Activated T-cell treated with anti-CD3 and anti-CD28 coated beads, Interleukin-2, amount 50 U/mL, for 48 hours (primary cell): Measurements from ENCODE around the gene RDH8.
"Not testable (repeated sequence)": the region's sequence is repeated elsewhere in the genome, so short reads cannot be mapped to it uniquely, and the experiment has no call there.

ENCODE experiments used
- DNase-seq, 2 experiments: peaks; one replicate each; pipeline ENCODE4 v3.0.0-alpha.2; 2020

The RDH8 gene

DNA sequence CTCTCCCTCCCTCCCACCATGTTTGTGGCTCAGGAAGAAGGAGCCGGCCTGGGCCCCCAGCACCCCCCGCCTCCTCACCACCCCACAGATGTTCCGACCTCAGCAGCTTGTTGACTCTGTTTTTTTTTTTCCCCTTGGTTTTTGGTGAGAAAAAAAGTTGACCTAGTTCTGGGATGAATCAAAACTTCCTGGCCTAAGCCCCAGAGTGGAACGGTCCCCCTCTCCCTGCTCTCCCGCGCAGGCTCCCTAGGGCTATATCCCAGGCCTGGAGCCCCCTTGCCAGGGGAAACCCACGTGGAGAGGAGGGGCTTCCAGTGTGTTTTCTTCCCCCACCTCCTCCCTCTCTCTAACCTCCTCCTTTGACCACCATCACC is 7.0 kb upstream of the RDH8 start:
- DNase-seq = peak in 1 of 2 experiments; percentile 38

DNA sequence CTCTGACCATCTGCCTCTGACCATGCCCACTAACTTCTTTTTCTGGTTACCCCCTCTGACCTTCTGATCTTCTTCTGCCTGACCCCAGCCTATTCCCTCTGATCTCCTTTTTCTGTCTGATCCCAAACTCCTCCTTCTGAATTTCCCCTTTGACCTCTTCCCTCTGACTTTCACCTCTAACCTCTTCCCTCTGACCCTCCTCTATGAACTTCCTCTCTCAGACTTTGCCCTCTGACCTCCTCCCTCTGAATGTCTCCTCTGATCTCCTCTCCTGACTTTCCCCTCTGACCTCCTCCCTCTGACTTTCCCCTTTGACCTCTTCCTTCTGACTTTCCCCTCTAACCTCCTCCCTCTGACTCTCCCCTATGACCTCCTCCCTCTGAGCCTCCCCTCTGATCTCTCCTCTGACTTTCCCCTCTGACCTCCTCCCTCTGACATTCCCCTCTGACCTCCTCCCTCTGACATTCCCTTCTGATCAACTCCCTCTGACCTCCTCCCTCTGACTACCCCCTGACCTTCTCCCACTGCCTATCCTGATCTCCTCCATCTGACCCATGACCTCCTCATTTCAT is 6.4 kb upstream of the RDH8 start:
- DNase-seq = no peak

DNA sequence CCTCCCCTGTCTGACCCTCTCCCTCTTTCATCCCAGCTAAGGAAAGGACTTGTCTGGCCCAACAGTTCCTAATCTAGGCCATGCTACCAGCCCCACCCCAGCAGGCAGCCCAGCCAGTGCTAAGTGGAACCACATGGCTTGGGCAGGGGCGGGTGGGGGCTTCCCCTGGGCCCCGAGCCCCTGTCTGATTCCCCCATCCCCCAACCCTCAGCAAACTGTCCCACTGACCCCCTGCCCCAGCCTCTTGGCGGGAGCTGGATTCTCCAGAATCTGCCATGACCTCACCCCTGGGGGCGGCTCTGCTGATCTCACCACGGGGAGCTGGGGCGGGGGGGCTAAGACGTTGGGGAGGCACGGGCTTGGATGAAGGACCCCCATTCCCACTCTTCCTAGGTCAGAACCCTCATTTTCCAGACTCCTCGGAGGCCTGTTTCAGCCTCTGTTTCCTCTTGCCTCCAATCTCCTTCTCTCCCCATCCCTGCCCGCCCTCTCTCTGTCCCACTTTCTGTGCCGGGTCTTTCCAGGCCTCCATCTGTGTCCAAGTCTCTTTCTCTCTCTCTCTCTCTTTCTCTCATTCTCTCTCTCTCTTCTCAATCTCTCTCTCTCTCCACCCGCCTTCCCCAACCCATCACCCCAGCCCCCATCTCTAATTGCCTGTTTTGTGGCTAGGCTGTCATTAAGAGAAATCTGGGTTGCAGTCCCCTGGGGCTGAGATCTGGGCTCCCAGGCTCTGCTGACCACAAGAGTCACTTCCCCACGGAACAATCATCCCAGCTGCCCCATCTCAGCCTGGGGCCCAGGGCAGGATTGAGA is 5.7 kb upstream of the RDH8 start:
- no peak for DNase-seq

DNA sequence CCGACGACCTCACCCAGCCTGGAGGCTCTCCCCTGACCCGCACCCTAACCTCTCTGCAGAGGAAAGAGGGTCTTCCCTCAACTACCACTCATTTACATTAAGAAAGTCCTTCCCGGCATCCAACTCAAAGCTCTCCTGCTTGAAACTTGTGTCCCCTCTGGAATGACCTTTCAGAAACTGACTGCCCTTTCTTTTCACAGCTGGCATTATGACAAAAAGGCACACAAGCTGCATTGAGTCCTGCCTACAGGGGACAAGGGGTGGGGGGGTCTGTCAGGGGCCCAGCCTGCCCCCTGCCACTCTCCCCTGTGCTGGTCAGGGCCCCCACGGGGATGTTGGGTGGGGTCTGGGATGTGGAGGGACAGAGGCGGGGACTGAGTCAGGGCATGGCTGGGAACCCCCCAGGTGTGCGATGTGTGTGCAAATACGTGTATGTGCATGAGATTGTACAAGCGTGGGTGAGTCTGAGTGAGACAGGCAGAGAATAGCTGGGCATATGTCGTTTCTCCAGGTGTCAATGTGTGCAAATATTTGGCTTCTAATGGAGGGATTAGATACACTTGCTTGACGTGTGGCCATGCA is 5.0 kb upstream of the RDH8 start:
- no peak for DNase-seq

DNA sequence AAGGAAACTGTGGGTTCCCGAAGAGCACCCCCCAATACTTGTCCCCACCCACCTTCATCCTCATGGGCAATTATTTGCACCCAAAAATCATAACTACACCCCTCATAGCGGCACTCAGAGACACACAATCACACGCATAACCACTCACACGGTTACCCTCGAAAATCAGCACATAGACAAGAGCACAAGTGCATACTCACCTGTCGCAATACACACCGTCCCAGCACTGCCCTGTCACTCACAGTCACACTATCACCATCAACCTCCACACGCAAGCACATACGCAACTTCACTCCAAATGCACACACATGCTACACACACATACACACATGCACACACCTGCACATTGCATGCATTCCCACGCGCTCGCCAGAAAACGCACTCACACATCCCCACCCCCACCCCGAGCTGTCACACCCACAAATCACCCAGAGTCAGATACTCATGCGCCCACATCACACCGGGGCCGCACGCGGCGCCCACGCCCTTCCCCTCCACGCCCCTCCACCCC is 3.5 kb upstream of the RDH8 start:
- no peak for DNase-seq

DNA sequence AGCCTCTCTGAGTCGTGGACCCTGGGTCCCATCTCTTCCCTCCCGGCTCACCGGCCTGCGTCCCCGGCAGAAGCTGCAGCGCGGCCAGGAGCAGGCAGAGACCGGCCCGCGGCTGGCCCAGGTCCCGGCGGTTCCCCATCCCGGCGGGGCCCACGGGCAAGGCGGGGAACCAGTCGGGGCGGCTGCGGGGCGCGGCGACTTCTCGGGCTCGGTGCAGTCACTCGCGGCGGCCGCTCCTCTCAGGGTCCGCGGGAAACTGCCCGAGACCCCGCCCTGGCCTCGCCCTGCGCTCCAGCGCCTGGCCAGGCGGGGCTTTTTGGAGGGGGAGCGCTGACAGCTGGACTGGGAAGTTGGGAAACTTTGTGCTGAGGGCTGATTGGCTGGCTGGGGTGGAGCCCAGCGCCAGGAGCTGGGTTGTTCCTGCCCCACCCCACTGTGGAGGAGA is 3.0 kb upstream of the RDH8 start, which contains the start of gene COL5A3:
Gene COL5A3 (minus strand): TSS at position 258 of the 445 bp plus-strand sequence. CDS start 119 bp downstream, at position 139.
- DNase-seq = no peak

- DNase-seq = no peak
Measured at GRCh38 chr19:10010939-10011338, 2.3 kb upstream of the RDH8 start.

DNA sequence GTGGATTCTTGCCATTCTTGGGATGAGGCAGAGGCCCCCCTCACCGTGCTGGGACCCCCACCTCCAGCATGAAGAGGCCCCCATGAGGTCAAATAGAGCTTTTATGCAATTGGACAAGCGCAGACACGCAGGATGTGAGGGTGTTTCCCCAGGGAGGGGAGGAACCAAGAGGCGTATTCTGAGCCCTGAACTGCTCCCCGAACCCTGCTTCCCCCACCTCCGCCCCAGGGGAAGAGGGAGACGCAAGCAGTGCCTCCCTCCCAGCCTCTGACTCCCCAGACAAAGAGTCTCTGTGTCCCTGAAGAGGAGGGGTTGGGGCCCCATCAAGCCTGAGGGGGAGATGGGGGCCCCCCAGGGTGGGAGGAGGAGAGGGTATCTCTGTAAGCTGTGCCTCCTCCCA is 1.3 kb upstream of the RDH8 start:
- DNase-seq = no peak

DNA sequence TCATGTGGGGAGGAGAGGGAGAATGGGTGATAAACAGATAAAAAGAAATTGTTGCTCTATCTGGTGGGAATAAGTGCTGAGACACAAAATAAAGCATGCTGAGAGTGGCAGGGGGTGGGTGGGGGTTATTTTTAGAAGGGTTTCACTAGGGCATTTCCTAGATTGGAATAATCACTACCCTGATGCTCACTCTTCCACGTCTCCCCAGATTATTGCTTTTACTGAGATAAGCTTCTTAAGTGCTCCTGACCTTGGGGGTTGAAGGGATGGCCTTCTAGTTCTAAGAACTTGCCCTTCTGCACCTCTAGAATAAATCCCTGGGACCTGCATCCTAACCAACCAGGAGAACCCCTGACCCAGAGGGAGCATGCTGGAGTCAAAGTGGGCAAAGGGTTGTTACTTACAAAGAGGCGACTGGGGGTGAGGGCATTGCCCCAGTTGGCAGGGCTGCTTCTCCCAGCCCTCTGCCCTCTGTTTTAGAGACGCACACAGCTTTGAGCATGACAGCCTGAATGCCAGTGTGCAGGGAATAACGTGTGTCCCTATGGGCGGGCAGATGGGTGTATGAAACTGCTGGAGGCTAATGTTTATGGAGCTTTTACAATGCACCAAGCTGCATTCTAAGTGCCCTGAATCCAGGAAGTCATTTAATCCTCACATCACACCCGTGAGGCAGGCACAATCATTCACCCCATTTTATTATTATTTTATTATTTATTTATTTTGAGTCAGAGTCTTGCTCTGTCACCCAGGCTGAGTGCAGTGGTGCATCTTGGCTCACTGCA is 743 bp downstream of the RDH8 start:
- no peak for DNase-seq

- DNase-seq = no peak
Measured at GRCh38 chr19:10018263-10018662, 5.0 kb downstream of the RDH8 start.

DNA sequence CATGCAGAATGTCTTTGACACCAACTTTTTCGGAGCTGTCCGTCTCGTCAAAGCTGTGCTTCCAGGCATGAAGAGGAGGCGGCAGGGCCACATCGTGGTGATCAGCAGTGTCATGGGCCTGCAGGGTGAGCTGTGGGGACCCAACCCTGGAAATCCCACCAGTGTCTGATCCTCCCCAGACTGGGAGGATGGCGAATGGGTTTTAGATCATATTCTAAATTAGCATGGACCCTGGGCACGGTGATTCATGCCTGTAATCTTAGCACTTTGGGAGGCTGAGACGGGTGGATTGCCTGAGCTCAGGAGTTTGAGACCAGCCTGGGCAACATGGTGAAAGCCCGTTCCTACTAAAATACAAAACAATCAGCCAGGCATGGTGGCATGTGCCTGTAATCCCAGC is 5.5 kb downstream of the RDH8 start:
- no peak for DNase-seq

DNA sequence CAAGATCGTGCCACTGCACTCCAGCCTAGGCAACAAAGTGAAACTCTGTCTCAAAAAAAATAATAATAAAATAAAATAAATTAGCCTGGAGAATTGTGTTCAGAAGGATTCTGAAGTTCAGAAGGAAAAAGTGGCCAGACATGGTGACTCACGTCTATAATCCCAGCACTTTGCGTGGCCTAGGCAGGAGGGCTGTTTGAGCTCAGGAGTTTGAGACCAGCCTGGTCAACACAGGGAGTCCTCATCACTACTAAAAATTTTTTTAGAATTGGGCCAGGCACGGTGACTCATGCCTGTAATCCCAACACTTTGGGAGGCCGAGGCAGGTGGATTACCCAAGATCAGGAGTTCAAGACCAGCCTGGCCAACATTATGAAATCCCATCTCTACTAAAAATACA is 6.0 kb downstream of the RDH8 start:
- no peak for DNase-seq

DNA sequence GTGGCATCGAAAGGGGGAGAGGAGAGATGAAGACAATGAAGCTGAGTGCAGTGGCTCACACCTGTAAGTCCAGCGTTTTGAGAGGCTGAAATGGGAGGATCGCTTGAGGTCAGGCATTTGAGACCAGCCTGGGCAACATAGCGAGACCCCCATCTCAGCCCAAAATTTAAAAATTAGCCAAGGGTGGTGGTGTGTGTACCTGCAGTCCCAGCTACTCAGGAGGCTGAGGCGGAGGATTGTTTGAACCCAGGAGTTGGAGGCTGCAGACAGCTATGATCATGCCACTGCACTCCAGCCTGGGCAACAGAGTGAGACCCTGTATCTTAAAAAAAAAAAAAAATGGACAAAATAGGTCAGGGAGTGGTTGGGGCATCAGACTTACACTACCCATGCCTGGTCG is 7.6 kb downstream of the RDH8 start:
- no peak for DNase-seq

GRCh38 chr19:10021446-10021845 is 8.2 kb downstream of the RDH8 start:
- no peak for DNase-seq

DNA sequence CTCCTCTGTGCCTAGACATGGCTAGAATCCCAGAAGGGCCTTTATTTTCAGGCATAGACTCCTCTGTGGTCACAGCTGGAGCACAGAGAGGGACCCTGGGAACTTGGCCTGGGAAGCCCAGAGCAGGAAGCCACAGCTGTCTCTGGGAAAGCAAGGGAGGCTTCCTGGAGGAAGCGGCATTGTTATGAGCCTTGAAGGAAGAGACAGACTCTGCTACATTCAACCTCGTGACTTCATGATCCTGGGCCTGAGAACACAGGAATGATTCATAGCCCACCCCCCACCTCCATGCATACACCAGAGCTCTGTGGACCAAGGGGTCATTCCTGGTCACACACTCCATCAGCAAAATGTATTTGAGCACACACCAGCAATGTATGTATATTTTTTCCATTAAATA is 8.6 kb downstream of the RDH8 start:
- DNase-seq = no peak

GRCh38 chr19:10023096-10023495 is 9.8 kb downstream of the RDH8 start:
- not testable (repeated sequence) for DNase-seq

- no peak for DNase-seq
Measured at GRCh38 chr19:10026744-10027143, 13.5 kb downstream of the RDH8 start.

DNA sequence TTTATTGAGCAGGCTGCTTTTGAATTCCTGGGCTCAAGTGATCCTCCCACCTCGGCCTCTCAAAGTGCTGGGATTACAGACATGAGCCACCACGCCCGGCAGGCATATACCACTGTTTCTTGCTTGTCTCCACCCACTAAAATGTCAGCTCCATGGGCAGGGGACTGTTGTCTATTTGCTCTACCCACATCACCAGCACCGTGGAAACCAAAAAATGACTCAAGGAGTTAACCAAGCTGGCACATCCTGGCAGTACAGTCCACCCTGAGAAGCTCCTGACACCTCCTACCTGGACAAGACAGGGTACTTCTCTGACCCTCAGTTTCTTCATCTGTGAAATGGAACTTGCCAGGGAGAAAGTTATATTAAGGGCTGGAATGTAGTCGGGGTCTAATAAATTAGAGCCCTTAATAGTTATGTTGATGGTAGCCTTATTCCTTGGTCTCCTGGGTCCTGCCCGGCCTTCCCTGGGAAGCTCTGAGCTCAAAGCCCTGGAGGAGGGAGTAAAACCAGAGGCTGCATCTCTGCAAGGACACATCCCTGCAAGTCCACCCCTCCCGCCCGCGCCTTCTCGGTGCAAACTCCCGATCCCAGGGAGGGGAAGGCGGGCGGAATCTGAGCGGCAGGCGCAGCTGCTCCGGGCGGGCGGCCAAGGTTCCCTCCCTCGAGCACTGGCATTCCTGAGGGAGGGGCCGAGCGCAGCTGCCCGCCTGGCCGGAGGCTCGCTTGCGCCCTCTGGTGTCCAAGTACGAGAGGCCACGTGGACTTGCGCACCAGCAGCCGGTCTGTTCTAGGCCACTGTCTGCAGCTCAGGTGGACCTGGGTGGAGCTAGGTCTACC is 14.1 kb downstream of the RDH8 start:
- DNase-seq = peak; percentile 84 to 90

GRCh38 chr19:10033614-10034013 is 20.3 kb downstream of the RDH8 start:
- DNase-seq = no peak

DNA sequence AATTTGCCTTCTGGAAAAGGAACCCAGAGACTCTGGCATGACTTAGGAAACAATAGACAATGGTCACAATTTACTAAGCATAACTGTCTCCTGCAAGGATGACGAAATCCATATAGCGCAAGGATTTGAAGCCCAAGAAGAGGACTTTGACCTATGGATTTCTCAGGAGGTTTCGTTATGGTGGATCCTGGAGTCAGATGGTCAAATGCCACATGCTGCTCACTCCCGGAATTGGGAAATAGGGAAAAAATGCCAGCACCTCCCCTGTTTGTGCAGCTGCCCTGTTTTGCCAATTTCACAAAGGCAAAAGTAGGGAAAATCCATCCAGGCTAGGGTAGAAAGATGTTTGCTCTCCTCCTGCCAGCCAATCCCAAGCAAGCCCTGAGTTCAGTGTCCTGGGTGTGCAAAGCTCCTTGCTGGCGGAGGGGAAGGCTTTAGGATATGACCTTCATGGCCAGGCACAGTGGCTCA is 23.4 kb downstream of the RDH8 start:
- DNase-seq = no peak

GRCh38 chr19:10037367-10037766 is 24.1 kb downstream of the RDH8 start:
- DNase-seq = no peak

DNA sequence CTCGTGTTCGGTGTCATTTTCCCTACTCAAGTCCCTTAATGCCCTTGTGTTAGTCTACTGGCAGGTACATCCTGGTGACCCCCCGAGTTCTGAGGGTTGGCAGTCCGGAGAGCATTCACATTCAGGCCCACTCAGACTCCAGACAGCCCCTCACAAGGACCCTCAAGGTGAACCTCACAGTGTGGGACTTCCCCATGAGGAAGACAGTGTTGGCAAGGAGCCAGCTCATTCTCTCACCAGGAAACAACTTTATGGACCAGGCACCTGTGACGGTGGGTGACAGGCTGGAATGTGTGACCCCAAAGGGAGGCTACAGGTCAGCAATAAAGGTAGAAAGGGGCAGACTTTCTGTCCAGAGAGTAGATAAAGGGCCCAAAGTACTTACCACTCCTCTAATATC is 24.5 kb downstream of the RDH8 start:
- no peak for DNase-seq
